Tibial nerve (tissue), 4 donors: Measurements from ENCODE around the gene PARD6G.

Experiments
- EP300 ChIP-seq, 2 donors: sonication (generic); formaldehyde crosslinking; IDR thresholded peaks; one replicate each; pipeline ENCODE4 v1.6.1; 2017; ENCODE audit warnings: antibody characterized with exemption in 2 of 2, mild to moderate bottlenecking in 1 of 2
- POLR2A ChIP-seq, 2 donors: fragments of 450-650 bp; IDR thresholded peaks; one replicate each; pipeline ENCODE4 v1.6.1; 2017; ENCODE audit warnings: antibody characterized with exemption in 2 of 2, mild to moderate bottlenecking in 2 of 2, moderate library complexity in 2 of 2
- TF ChIP-seq, protein P1 (sequence below), 5 experiments: fragments of 200-600 bp in 3 of 5; fragments of 450-650 bp in 2 of 5; sonication (generic) in 3 of 5; IDR thresholded peaks; one replicate each; pipeline ENCODE4 v1.5.1; 2016 to 2019; ENCODE audit warnings: antibody characterized with exemption in 5 of 5, mild to moderate bottlenecking in 3 of 5, moderate library complexity in 2 of 5

DNA sequence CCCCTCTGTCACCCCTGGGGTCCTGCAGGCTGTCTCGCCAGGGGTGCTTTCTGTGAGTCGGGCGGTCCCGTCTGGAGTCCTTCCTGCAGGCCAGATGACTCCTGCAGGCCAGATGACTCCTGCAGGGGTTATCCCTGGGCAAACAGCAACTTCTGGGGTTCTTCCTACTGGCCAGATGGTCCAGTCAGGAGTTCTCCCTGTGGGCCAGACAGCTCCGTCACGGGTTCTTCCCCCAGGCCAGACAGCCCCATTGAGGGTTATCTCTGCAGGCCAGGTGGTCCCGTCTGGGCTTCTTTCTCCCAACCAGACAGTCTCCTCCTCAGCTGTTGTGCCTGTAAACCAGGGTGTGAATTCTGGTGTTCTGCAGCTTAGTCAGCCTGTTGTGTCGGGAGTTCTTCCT is 110.6 kb downstream of the PARD6G start:
- TF ChIP-seq, protein P1, sequence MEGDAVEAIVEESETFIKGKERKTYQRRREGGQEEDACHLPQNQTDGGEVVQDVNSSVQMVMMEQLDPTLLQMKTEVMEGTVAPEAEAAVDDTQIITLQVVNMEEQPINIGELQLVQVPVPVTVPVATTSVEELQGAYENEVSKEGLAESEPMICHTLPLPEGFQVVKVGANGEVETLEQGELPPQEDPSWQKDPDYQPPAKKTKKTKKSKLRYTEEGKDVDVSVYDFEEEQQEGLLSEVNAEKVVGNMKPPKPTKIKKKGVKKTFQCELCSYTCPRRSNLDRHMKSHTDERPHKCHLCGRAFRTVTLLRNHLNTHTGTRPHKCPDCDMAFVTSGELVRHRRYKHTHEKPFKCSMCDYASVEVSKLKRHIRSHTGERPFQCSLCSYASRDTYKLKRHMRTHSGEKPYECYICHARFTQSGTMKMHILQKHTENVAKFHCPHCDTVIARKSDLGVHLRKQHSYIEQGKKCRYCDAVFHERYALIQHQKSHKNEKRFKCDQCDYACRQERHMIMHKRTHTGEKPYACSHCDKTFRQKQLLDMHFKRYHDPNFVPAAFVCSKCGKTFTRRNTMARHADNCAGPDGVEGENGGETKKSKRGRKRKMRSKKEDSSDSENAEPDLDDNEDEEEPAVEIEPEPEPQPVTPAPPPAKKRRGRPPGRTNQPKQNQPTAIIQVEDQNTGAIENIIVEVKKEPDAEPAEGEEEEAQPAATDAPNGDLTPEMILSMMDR (IDR thresholded peaks at IDR 0.05) = no peak
- TF ChIP-seq POLR2A (IDR thresholded peaks at IDR 0.05) (no peak), EP300 (IDR thresholded peaks at IDR 0.05) (no peak)
